OCI-LY1 (cell line): Measurements from ENCODE around the gene DTX3L.

Source experiments
- H2AFZ ChIP-seq: fragments of 200-600 bp; sonication (generic), shearing (Covaris generic); 2 replicates; pipeline ENCODE4 v1.6.0; 2014; ENCODE audit warnings: antibody characterized with exemption, mild to moderate bottlenecking, low read length
- H3F3A ChIP-seq: fragments of 200-600 bp; sonication (generic), shearing (Covaris generic); 2 replicates; pipeline ENCODE4 v1.6.0; 2014; ENCODE audit warnings: mild to moderate bottlenecking, antibody characterized with exemption, low read length, moderate library complexity; ENCODE audit not compliant: insufficient read depth
- H3K27ac ChIP-seq: fragments of 200-600 bp; sonication (generic); 2 replicates; pipeline ENCODE4 v1.5.1; 2014; ENCODE audit warnings: low read length, mixed run types, mild to moderate bottlenecking, low read depth; ENCODE audit not compliant: poor library complexity, severe bottlenecking
- H3K27me3 ChIP-seq: fragments of 200-600 bp; sonication (generic); 2 replicates; pipeline ENCODE4 v1.6.0; 2014; ENCODE audit warnings: antibody characterized with exemption, mild to moderate bottlenecking, low read length, moderate library complexity; ENCODE audit not compliant: insufficient read depth
- H3K36me3 ChIP-seq: fragments of 200-600 bp; sonication (generic); 2 replicates; pipeline ENCODE4 v1.6.1; 2014; ENCODE audit warnings: mild to moderate bottlenecking, antibody characterized with exemption, low read length, moderate library complexity, mixed read lengths; ENCODE audit not compliant: insufficient read depth
- H3K4me1 ChIP-seq: fragments of 200-600 bp; sonication (generic); 2 replicates; pipeline ENCODE4 v1.5.1; 2014; ENCODE audit warnings: mild to moderate bottlenecking, low read length, moderate library complexity; ENCODE audit not compliant: insufficient read depth, severe bottlenecking
- H3K4me2 ChIP-seq: fragments of 200-600 bp; sonication (generic), shearing (Covaris generic); 2 replicates; pipeline ENCODE4 v1.6.1; 2014; ENCODE audit warnings: low read length
- H3K4me3 ChIP-seq: fragments of 200-600 bp; sonication (generic); 2 replicates; pipeline ENCODE4 v1.5.1; 2014; ENCODE audit warnings: low read length, low read depth, mild to moderate bottlenecking, mixed read lengths; ENCODE audit not compliant: poor library complexity, severe bottlenecking
- H3K79me2 ChIP-seq: fragments of 200-600 bp; shearing (Covaris generic); 2 replicates; pipeline ENCODE4 v1.6.1; 2016; ENCODE audit warnings: mixed run types, low read length, mixed read lengths; ENCODE audit not compliant: insufficient read depth
- H3K9ac ChIP-seq: fragments of 200-600 bp; sonication (generic), shearing (Covaris generic); 2 replicates; pipeline ENCODE4 v1.6.1; 2014; ENCODE audit warnings: mild to moderate bottlenecking, low read length, mixed read lengths
- H3K9me2 ChIP-seq: fragments of 200-600 bp; sonication (generic), shearing (Covaris generic); 2 replicates; pipeline ENCODE4 v1.6.1; 2014; ENCODE audit warnings: low read depth, mild to moderate bottlenecking, low read length, mixed read lengths
- H3K9me3 ChIP-seq: fragments of 200-600 bp; shearing (Covaris generic); 2 replicates; pipeline ENCODE4 v1.6.1; 2014; ENCODE audit warnings: low read length, mixed read lengths
- H4K20me1 ChIP-seq: fragments of 200-600 bp; sonication (generic), shearing (Covaris generic); 2 replicates; pipeline ENCODE4 v1.6.0; 2016; ENCODE audit warnings: mild to moderate bottlenecking, low read length; ENCODE audit not compliant: insufficient read depth
- CTCF ChIP-seq: fragments of 200-600 bp; sonication (generic), shearing (Covaris generic); IDR thresholded peaks from 2 replicates; pipeline ENCODE4 v1.5.1; 2017; ENCODE audit warnings: mild to moderate bottlenecking, antibody characterized with exemption, low read length, moderate library complexity, mixed read lengths
- EZH2 ChIP-seq: fragments of 200-600 bp; sonication (generic), shearing (Covaris generic); IDR thresholded peaks from 2 replicates; pipeline ENCODE4 v1.8.0; 2017; ENCODE audit warnings: borderline replicate concordance, mixed run types, mild to moderate bottlenecking, antibody characterized with exemption, low read length, moderate library complexity, mixed read lengths

Gene DTX3L

GRCh38 chr3:122557356-122557755 is 6.8 kb upstream of the DTX3L start:
- TF ChIP-seq EZH2: no peak
- no peak for TF ChIP-seq CTCF
- H3K27ac ChIP-seq: no peak overlapping the region
- no peaks in the 10 kb centered on the region for H3K79me2 ChIP-seq
- H3K36me3 ChIP-seq: no peaks in the 10 kb centered on the region
- H3K9me3 ChIP-seq: no peaks in the 10 kb centered on the region
- no peaks in the 10 kb centered on the region for H4K20me1 ChIP-seq
- H2AFZ ChIP-seq: no peak overlapping the region
- peaks cover 3% of the 10 kb centered on the region for H3K4me1 ChIP-seq
- no peaks in the 10 kb centered on the region for H3F3A ChIP-seq
- no peak overlapping the region for H3K4me2 ChIP-seq
- no peak overlapping the region for H3K9ac ChIP-seq
- H3K27me3 ChIP-seq: no peaks in the 10 kb centered on the region
- H3K4me3 ChIP-seq: no peak overlapping the region
- H3K9me2 ChIP-seq: no peaks in the 10 kb centered on the region

GRCh38 chr3:122558605-122559004 is 5.5 kb upstream of the DTX3L start:
- H3K79me2 ChIP-seq: no peaks in the 10 kb centered on the region
- H3K27me3 ChIP-seq: no peaks in the 10 kb centered on the region
- peaks cover 15% of the 10 kb centered on the region for H3K4me1 ChIP-seq
- no peaks in the 10 kb centered on the region for H3K9me2 ChIP-seq
- H3K4me3 ChIP-seq: no peak overlapping the region
- no peak overlapping the region for H3K27ac ChIP-seq
- H3F3A ChIP-seq: no peaks in the 10 kb centered on the region
- H3K4me2 ChIP-seq: no peak overlapping the region
- H4K20me1 ChIP-seq: no peaks in the 10 kb centered on the region
- no peak overlapping the region for H2AFZ ChIP-seq
- H3K36me3 ChIP-seq: no peaks in the 10 kb centered on the region
- no peaks in the 10 kb centered on the region for H3K9me3 ChIP-seq
- H3K9ac ChIP-seq: no peak overlapping the region
- no peak for TF ChIP-seq CTCF
- no peak for TF ChIP-seq EZH2

- no peaks in the 10 kb centered on the region for H4K20me1 ChIP-seq
- peaks cover 28% of the 10 kb centered on the region for H3K4me1 ChIP-seq
- no peaks in the 10 kb centered on the region for H3K79me2 ChIP-seq
- no peak overlapping the region for H3K4me3 ChIP-seq
- H3F3A ChIP-seq: no peaks in the 10 kb centered on the region
- no peak overlapping the region for H3K9ac ChIP-seq
- H3K9me2 ChIP-seq: no peaks in the 10 kb centered on the region
- no peak overlapping the region for H3K27ac ChIP-seq
- no peak overlapping the region for H3K4me2 ChIP-seq
- TF ChIP-seq EZH2 (no peak), CTCF (no peak)
- H2AFZ ChIP-seq: no peak overlapping the region
- no peaks in the 10 kb centered on the region for H3K27me3 ChIP-seq
- no peaks in the 10 kb centered on the region for H3K9me3 ChIP-seq
- H3K36me3 ChIP-seq: no peaks in the 10 kb centered on the region
Observed at GRCh38 chr3:122559906-122560305, 4.2 kb upstream of the DTX3L start.
